Panc1 (cell line): Measurements from ENCODE around the gene IGFBP4. TPM values are rescaled to one million over a fixed set of nuclear protein-coding genes. Genes with fewer than 3 reads are reported as not detected.

Experiments used
- ATAC-seq: fragments of 200-7000 bp; cut with Tn5 transposase; 2 replicates; pipeline ENCODE4 v1.9.1; 2020; ENCODE audit warnings: mild to moderate bottlenecking, moderate library complexity
- BruUV-seq: library from RNA; stranded (reverse); fragments of 400-500 nt; replicated peaks from 2 replicates; lab custom pipeline; 2021; lab: Mats Ljungman, UMichigan
- CTCF ChIA-PET: fragments of 300-600 bp; sonication (Branson Sonifier 250); formaldehyde crosslinking; loops from one replicate; lab custom pipeline; 2022; ENCODE audit warnings: antibody characterized with exemption; lab: Charles Lee
- POLR2A ChIA-PET: fragments of 300-600 bp; sonication (Branson Sonifier 250); formaldehyde crosslinking; loops from one replicate; lab custom pipeline; 2022; ENCODE audit warnings: antibody characterized with exemption; lab: Charles Lee
- DNase-seq: peaks from one replicate; pipeline ENCODE4 v3.0.0-alpha.2; 2010; ENCODE audit warnings: low read depth, low spot score
- H3K27ac ChIP-seq: 2 replicates; pipeline ENCODE4 v1.5.1; 2011; ENCODE audit warnings: mild to moderate bottlenecking, low read length, inconsistent platforms
- H3K27me3 ChIP-seq: fragments of 200-500 bp; sonication (Bioruptor generic); 2 replicates; pipeline ENCODE4 v1.6.0; 2014; ENCODE audit warnings: low read length, inconsistent platforms; ENCODE audit not compliant: control insufficient read depth, insufficient read depth
- H3K36me3 ChIP-seq: fragments of 200-500 bp; sonication (Bioruptor generic); 2 replicates; pipeline ENCODE4 v1.5.1; 2014; ENCODE audit warnings: inconsistent platforms, mild to moderate bottlenecking, low read length, moderate library complexity; ENCODE audit not compliant: control insufficient read depth, insufficient read depth
- H3K4me1 ChIP-seq: 2 replicates; pipeline ENCODE4 v1.5.1; 2011; ENCODE audit warnings: inconsistent platforms, mild to moderate bottlenecking, low read length, moderate library complexity; ENCODE audit not compliant: control insufficient read depth, insufficient read depth
- H3K4me3 ChIP-seq, 2 experiments: 2 replicates each; pipeline ENCODE4 v1.5.1; 2011 to 2012; ENCODE audit warnings: low read depth in 2 of 2, low read length in 2 of 2, mild to moderate bottlenecking in 2 of 2, inconsistent platforms in 1 of 2, moderate library complexity in 1 of 2
- H3K9me3 ChIP-seq: fragments of 200-500 bp; sonication (Bioruptor generic); 2 replicates; pipeline ENCODE4 v1.5.1; 2014; ENCODE audit warnings: low read depth, mild to moderate bottlenecking, inconsistent platforms, low read length, moderate library complexity; ENCODE audit not compliant: control insufficient read depth, insufficient read depth
- POLR2AphosphoS5 ChIP-seq: IDR thresholded peaks from 2 replicates; pipeline ENCODE4 v1.6.1; 2012; ENCODE audit warnings: mild to moderate bottlenecking, low read depth, low read length, moderate library complexity
- SIN3A ChIP-seq: IDR thresholded peaks from 2 replicates; pipeline ENCODE4 v1.6.1; 2012; ENCODE audit warnings: low read depth, mild to moderate bottlenecking, low read length, moderate library complexity, borderline replicate concordance; ENCODE audit not compliant: insufficient read depth
- TCF7L2 ChIP-seq: IDR thresholded peaks from 2 replicates; pipeline ENCODE4 v1.6.1; 2011; ENCODE audit warnings: mild to moderate bottlenecking, low read depth, low read length, inconsistent platforms
- in situ Hi-C: cut with HindIII; loops from 2 replicates; pipeline ENCODE4 v1.10.0; 2016; ENCODE audit warnings: low sequenced_read_pairs, low pct_unique_long_range_greater_than_20kb
- intact Hi-C: fragments of 100-400 bp; cut with micrococcal nuclease; formaldehyde crosslinking; loops from one replicate; pipeline ENCODE4 v1.10.0; 2022; ENCODE audit not compliant: unreplicated experiment
- total RNA-seq: library from RNA; stranded (reverse); gene quantifications from one replicate; pipeline ENCODE4 v1.2.1, GENCODE V29; 2021; ENCODE audit not compliant: unreplicated experiment
- TF ChIP-seq, protein P1 (sequence below): fragments of 450-650 bp; IDR thresholded peaks from 2 replicates; pipeline ENCODE4 v1.5.1; 2017; ENCODE audit warnings: mild to moderate bottlenecking
- TF ChIP-seq, protein P2 (sequence below), 2 experiments: IDR thresholded peaks; 2 replicates each; pipeline ENCODE4 v1.6.1; 2011 to 2012; ENCODE audit warnings: low read depth in 2 of 2, control low read depth in 1 of 2, low read length in 1 of 2, mild to moderate bottlenecking in 1 of 2, moderate library complexity in 1 of 2; ENCODE audit not compliant: insufficient read depth in 1 of 2

The IGFBP4 gene
- total RNA-seq, 1 experiment from 2014 or later: 27.1 TPM

DNA sequence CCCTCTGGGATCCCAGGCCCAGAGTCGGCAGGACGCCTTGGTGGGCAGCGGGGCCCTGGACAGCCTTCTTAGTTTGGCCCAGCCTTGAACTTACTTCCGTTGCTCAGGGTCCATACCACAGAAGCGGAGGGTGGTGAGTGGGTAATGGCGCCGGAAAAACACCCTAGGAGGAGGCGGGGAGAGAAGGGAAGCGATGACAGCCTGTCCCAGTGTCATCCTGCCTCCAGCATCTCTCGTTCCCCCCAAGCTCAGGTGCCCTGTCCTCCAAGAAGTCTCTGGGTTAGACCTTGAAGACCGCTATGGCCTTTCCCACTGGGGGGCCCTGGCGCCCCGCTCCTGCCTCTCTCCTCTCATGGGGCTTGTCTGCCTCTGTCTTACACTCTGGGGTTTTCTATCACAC lies 35.2 kb downstream of the IGFBP4 start:
- intact Hi-C loops (loop anchor here (5.0 kb wide), 1 partner anchor 36 kb away; the partner anchor contains the start of gene IGFBP4), in situ Hi-C loops (no loop called here)
- Histone ChIP-seq H3K27ac (no peak overlapping the region), H3K27me3 (no peaks in the 10 kb centered on the region), H3K9me3 (no peaks in the 10 kb centered on the region), H3K36me3 (no peaks in the 10 kb centered on the region), H3K4me3 (no peak overlapping the region), H3K4me1 (no peaks in the 10 kb centered on the region)
- ATAC-seq (no peak), DNase-seq (no peak)
- no peak for TF ChIP-seq POLR2AphosphoS5
- no peak for TF ChIP-seq SIN3A
- TF ChIP-seq TCF7L2: no peak
- TF ChIP-seq, protein P1, sequence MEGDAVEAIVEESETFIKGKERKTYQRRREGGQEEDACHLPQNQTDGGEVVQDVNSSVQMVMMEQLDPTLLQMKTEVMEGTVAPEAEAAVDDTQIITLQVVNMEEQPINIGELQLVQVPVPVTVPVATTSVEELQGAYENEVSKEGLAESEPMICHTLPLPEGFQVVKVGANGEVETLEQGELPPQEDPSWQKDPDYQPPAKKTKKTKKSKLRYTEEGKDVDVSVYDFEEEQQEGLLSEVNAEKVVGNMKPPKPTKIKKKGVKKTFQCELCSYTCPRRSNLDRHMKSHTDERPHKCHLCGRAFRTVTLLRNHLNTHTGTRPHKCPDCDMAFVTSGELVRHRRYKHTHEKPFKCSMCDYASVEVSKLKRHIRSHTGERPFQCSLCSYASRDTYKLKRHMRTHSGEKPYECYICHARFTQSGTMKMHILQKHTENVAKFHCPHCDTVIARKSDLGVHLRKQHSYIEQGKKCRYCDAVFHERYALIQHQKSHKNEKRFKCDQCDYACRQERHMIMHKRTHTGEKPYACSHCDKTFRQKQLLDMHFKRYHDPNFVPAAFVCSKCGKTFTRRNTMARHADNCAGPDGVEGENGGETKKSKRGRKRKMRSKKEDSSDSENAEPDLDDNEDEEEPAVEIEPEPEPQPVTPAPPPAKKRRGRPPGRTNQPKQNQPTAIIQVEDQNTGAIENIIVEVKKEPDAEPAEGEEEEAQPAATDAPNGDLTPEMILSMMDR: no peak
- TF ChIP-seq, protein P2, sequence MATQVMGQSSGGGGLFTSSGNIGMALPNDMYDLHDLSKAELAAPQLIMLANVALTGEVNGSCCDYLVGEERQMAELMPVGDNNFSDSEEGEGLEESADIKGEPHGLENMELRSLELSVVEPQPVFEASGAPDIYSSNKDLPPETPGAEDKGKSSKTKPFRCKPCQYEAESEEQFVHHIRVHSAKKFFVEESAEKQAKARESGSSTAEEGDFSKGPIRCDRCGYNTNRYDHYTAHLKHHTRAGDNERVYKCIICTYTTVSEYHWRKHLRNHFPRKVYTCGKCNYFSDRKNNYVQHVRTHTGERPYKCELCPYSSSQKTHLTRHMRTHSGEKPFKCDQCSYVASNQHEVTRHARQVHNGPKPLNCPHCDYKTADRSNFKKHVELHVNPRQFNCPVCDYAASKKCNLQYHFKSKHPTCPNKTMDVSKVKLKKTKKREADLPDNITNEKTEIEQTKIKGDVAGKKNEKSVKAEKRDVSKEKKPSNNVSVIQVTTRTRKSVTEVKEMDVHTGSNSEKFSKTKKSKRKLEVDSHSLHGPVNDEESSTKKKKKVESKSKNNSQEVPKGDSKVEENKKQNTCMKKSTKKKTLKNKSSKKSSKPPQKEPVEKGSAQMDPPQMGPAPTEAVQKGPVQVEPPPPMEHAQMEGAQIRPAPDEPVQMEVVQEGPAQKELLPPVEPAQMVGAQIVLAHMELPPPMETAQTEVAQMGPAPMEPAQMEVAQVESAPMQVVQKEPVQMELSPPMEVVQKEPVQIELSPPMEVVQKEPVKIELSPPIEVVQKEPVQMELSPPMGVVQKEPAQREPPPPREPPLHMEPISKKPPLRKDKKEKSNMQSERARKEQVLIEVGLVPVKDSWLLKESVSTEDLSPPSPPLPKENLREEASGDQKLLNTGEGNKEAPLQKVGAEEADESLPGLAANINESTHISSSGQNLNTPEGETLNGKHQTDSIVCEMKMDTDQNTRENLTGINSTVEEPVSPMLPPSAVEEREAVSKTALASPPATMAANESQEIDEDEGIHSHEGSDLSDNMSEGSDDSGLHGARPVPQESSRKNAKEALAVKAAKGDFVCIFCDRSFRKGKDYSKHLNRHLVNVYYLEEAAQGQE (IDR thresholded peaks at IDR 0.05; ENCODE audit: insufficient read depth in 1 of 2, low read depth in 2 of 2, low read length in 1 of 2): no peak
- ChIA-PET POLR2A (interaction anchor here (0.5 kb wide), 1 partner anchor 11 kb away, joined by 3 read pairs; no protein-coding TSS in a partner anchor), CTCF (no interaction called here)
- BruUV-seq: no TSS peak

DNA sequence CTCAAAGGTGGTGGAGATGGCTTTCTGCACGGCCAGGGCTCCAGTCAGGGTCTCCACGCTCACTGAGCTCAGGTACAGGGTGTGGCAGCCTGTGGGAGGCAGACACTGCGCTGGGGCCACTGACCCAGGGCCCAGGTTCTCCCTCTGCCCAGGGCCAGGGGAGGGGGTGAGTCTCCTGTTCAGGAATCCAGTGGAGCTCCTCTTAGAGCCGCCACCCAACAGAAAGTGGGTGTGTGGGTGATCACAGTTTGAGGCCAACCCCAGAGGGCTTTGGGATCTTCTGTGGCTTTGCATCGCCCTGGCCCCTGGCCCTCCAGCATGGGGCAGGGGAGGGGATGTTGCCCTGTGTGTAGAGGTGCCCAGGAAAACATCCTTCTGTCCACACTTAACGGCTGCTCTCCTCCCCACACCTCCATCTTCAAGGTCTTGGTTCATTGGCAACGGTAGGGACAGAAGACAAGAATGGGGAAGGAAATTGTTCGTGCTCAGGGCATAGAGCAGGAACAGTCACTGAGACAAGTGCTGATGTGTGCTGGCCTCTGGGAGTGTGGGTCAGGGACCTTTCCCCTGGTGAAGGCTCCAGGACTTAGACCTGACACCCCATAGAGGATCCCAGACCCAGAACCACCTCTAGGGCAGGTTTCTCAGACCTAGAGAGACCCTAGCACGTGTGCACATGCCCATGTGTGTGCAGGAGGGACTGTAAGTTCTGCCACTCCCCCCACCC lies 36.7 kb downstream of the IGFBP4 start:
- Histone ChIP-seq H3K36me3 (no peaks in the 10 kb centered on the region), H3K27ac (no peak overlapping the region), H3K4me3 (no peak overlapping the region), H3K4me1 (no peaks in the 10 kb centered on the region), H3K9me3 (no peaks in the 10 kb centered on the region), H3K27me3 (no peaks in the 10 kb centered on the region)
- POLR2A ChIA-PET: no interaction called here
- DNase-seq (no peak), ATAC-seq (peak; percentile 23; the same call in 1 of the 2 replicates)
- CTCF ChIA-PET: no interaction called here
- intact Hi-C loops: loop anchor here (5.0 kb wide), 1 partner anchor 38 kb away; the partner anchor contains the start of gene IGFBP4
- BruUV-seq: no TSS peak
- TF ChIP-seq SIN3A (no peak), TCF7L2 (no peak), POLR2AphosphoS5 (no peak)
- TF ChIP-seq, protein P2 (IDR thresholded peaks at IDR 0.05; ENCODE audit: insufficient read depth in 1 of 2, low read depth in 2 of 2, low read length in 1 of 2): no peak
- TF ChIP-seq, protein P1: no peak
- in situ Hi-C loops: no loop called here
